HepG2 (cell line): ENCODE results near the gene CUEDC2.

ENCODE experiments used
- ATF2 ChIP-seq: sonication (generic); formaldehyde crosslinking; IDR thresholded peaks from 2 replicates; pipeline ENCODE4 v1.4.0; 2020; ENCODE audit warnings: missing genetic modification reagents
- CBX1 ChIP-seq: IDR thresholded peaks from one replicate; pipeline ENCODE4 v1.6.1; 2016; ENCODE audit warnings: antibody characterized with exemption, low read depth
- CTCF ChIP-seq: sonication (generic); formaldehyde crosslinking; IDR thresholded peaks from 2 replicates; pipeline ENCODE4 v1.5.0; 2020; ENCODE audit warnings: mild to moderate bottlenecking, missing genetic modification reagents, moderate library complexity
- EZH2 ChIP-seq: conservative IDR thresholded peaks from 2 replicates; pipeline ENCODE4 v1.6.1; 2012; ENCODE audit warnings: mild to moderate bottlenecking, low read depth, low read length, moderate library complexity
- FOSL2 ChIP-seq: sonication (generic); formaldehyde crosslinking; IDR thresholded peaks from 2 replicates; pipeline ENCODE4 v1.4.0; 2020; ENCODE audit warnings: missing genetic modification reagents
- ZBTB33 ChIP-seq: sonication (generic); formaldehyde crosslinking; IDR thresholded peaks from 2 replicates; pipeline ENCODE4 v1.4.0; 2020; ENCODE audit warnings: missing genetic modification reagents
- ZKSCAN1 ChIP-seq: fragments of 150-350 bp; IDR thresholded peaks from 2 replicates; pipeline ENCODE4 v1.6.1; 2014; ENCODE audit warnings: low read length
- ZNF232 ChIP-seq: sonication (generic); formaldehyde crosslinking; IDR thresholded peaks from 2 replicates; pipeline ENCODE4 v1.4.0; 2020; ENCODE audit warnings: missing genetic modification reagents, borderline replicate concordance
- TF ChIP-seq, protein P1 (sequence below): sonication (generic); formaldehyde crosslinking; IDR thresholded peaks from 2 replicates; pipeline ENCODE4 v1.9.0; 2022; ENCODE audit warnings: missing genetic modification reagents, mild to moderate bottlenecking, borderline replicate concordance
- TF ChIP-seq, protein P2 (sequence below): fragments of 450-650 bp; IDR thresholded peaks from 2 replicates; pipeline ENCODE4 v1.6.1; 2017; ENCODE audit warnings: mild to moderate bottlenecking

- TF ChIP-seq ZBTB33, result no peak
- TF ChIP-seq FOSL2 (CRISPR knock-in tag), result no peak
- no peak for TF ChIP-seq ZKSCAN1
- TF ChIP-seq CBX1, result no peak
- TF ChIP-seq, protein P1, sequence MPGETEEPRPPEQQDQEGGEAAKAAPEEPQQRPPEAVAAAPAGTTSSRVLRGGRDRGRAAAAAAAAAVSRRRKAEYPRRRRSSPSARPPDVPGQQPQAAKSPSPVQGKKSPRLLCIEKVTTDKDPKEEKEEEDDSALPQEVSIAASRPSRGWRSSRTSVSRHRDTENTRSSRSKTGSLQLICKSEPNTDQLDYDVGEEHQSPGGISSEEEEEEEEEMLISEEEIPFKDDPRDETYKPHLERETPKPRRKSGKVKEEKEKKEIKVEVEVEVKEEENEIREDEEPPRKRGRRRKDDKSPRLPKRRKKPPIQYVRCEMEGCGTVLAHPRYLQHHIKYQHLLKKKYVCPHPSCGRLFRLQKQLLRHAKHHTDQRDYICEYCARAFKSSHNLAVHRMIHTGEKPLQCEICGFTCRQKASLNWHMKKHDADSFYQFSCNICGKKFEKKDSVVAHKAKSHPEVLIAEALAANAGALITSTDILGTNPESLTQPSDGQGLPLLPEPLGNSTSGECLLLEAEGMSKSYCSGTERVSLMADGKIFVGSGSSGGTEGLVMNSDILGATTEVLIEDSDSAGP (CRISPR knock-in tag), result no peak
- TF ChIP-seq CTCF (CRISPR knock-in tag), result no peak
- TF ChIP-seq ZNF232 (CRISPR knock-in tag), result no peak
- TF ChIP-seq, protein P2, sequence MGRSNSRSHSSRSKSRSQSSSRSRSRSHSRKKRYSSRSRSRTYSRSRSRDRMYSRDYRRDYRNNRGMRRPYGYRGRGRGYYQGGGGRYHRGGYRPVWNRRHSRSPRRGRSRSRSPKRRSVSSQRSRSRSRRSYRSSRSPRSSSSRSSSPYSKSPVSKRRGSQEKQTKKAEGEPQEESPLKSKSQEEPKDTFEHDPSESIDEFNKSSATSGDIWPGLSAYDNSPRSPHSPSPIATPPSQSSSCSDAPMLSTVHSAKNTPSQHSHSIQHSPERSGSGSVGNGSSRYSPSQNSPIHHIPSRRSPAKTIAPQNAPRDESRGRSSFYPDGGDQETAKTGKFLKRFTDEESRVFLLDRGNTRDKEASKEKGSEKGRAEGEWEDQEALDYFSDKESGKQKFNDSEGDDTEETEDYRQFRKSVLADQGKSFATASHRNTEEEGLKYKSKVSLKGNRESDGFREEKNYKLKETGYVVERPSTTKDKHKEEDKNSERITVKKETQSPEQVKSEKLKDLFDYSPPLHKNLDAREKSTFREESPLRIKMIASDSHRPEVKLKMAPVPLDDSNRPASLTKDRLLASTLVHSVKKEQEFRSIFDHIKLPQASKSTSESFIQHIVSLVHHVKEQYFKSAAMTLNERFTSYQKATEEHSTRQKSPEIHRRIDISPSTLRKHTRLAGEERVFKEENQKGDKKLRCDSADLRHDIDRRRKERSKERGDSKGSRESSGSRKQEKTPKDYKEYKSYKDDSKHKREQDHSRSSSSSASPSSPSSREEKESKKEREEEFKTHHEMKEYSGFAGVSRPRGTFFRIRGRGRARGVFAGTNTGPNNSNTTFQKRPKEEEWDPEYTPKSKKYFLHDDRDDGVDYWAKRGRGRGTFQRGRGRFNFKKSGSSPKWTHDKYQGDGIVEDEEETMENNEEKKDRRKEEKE, result no peak
- TF ChIP-seq ATF2, result no peak
- TF ChIP-seq EZH2, result no peak
These were observed 1.3 kb upstream of the CUEDC2 start for GRCh38 chr10:102433619-102434046.
